GM12878 (cell line): ENCODE measurements around the gene DCLK2. TPM values are rescaled to one million over a fixed set of nuclear protein-coding genes. Genes with fewer than 3 reads are reported as not detected.

ENCODE experiments used
- ATAC-seq: fragments of 200-7000 bp; cut with Tn5 transposase; 3 replicates; pipeline ENCODE4 v1.9.1; 2020; ENCODE audit warnings: mild to moderate bottlenecking, moderate library complexity
- BruUV-seq: library from RNA; stranded (reverse); fragments of 400-500 nt; replicated peaks from 2 replicates; lab custom pipeline; 2021; lab: Mats Ljungman, UMichigan
- CTCF ChIA-PET: fragments of 300-600 bp; sonication (Branson Sonifier 250); formaldehyde crosslinking; extraction: SDS; loops from one replicate; lab custom pipeline; 2021; ENCODE audit warnings: inconsistent platforms; lab: Yijun Ruan, JAX
- POLR2A ChIA-PET: fragments of 350-600 bp; formaldehyde crosslinking; extraction: SDS; loops from one replicate; lab custom pipeline; 2021; ENCODE audit warnings: inconsistent platforms; lab: Charles Lee
- RAD21 ChIA-PET: fragments of 300-600 bp; sonication (Branson Sonifier 250); formaldehyde crosslinking; loops from one replicate; lab custom pipeline; 2023; ENCODE audit warnings: antibody characterized with exemption; ENCODE audit not compliant: unreplicated experiment; lab: Charles Lee
- SMC1A ChIA-PET: fragments of 300-600 bp; sonication (Branson Sonifier 250); formaldehyde crosslinking; loops from one replicate; lab custom pipeline; 2023; ENCODE audit not compliant: unreplicated experiment, uncharacterized antibody; lab: Charles Lee
- DNase-seq: peaks from one replicate; pipeline ENCODE4 v3.0.0-alpha.2; 2011; ENCODE audit warnings: low read depth, low spot score
- FAIRE-seq: peaks from 3 replicates; lab custom pipeline; 2011; peaks lifted over from hg19 to GRCh38; lab: Jason Lieb, UNC
- H2AFZ ChIP-seq: 2 replicates; pipeline ENCODE4 v1.6.0; 2011; ENCODE audit warnings: low read depth, low read length, control low read depth; ENCODE audit not compliant: control insufficient read depth
- H3K27ac ChIP-seq: 2 replicates; pipeline ENCODE4 v1.5.1; 2011; ENCODE audit warnings: control low read depth; ENCODE audit not compliant: control insufficient read depth, insufficient read depth
- H3K27me3 ChIP-seq, 2 experiments: replicated peaks in 1 of 2; 2 replicates each; pipeline versions ENCODE4 v1.6.0 to v1.6.1; 2011; ENCODE audit warnings: low read length in 1 of 2; ENCODE audit not compliant: control insufficient read depth in 2 of 2, insufficient read depth in 2 of 2
- H3K36me3 ChIP-seq, 2 experiments: 2 replicates each; pipeline ENCODE4 v1.5.1; 2011; ENCODE audit warnings: low read length in 1 of 2; ENCODE audit not compliant: control insufficient read depth in 2 of 2, insufficient read depth in 2 of 2
- H3K4me1 ChIP-seq: 2 replicates; pipeline ENCODE4 v1.6.1; 2011; ENCODE audit warnings: mild to moderate bottlenecking, low read length, moderate library complexity, mixed read lengths; ENCODE audit not compliant: control insufficient read depth, insufficient read depth
- H3K4me2 ChIP-seq: 2 replicates; pipeline ENCODE4 v1.6.0; 2011; ENCODE audit warnings: control low read depth; ENCODE audit not compliant: control insufficient read depth, insufficient read depth
- H3K4me3 ChIP-seq: fragments of 200-600 bp; sonication (generic); 2 replicates; pipeline ENCODE4 v1.5.1; 2016
- H3K79me2 ChIP-seq: 2 replicates; pipeline ENCODE4 v1.6.0; 2011; ENCODE audit warnings: low read length; ENCODE audit not compliant: control insufficient read depth, insufficient read depth
- H3K9ac ChIP-seq: 2 replicates; pipeline ENCODE4 v1.8.0; 2011; ENCODE audit warnings: low read length, control low read depth, mixed read lengths; ENCODE audit not compliant: control insufficient read depth, insufficient read depth
- H3K9me3 ChIP-seq: replicated peaks from 3 replicates; pipeline ENCODE4 v1.5.1; 2011; ENCODE audit warnings: mild to moderate bottlenecking, low read length; ENCODE audit not compliant: control insufficient read depth, insufficient read depth
- H4K20me1 ChIP-seq: 2 replicates; pipeline ENCODE4 v1.6.0; 2011; ENCODE audit not compliant: control insufficient read depth, insufficient read depth
- BCLAF1 ChIP-seq: fragments of 450-650 bp; IDR thresholded peaks from 2 replicates; pipeline ENCODE4 v1.6.1; 2017; ENCODE audit warnings: antibody characterized with exemption, mild to moderate bottlenecking, moderate library complexity
- CHD4 ChIP-seq: fragments of 200-600 bp; sonication (generic); IDR thresholded peaks from 2 replicates; pipeline ENCODE4 v1.6.1; 2016; ENCODE audit warnings: mild to moderate bottlenecking
- DPF2 ChIP-seq: fragments of 450-650 bp; IDR thresholded peaks from 2 replicates; pipeline ENCODE4 v1.6.1; 2017; ENCODE audit warnings: mild to moderate bottlenecking
- E4F1 ChIP-seq: fragments of 450-650 bp; IDR thresholded peaks from 2 replicates; pipeline ENCODE4 v1.6.1; 2018; ENCODE audit warnings: borderline replicate concordance, mild to moderate bottlenecking; ENCODE audit not compliant: partially characterized antibody
- EZH2 ChIP-seq: IDR thresholded peaks from 2 replicates; pipeline ENCODE4 v1.6.1; 2012; ENCODE audit warnings: low read depth, mild to moderate bottlenecking, control low read depth, inconsistent platforms, low read length, borderline replicate concordance; ENCODE audit not compliant: control insufficient read depth
- MTA2 ChIP-seq: fragments of 450-650 bp; IDR thresholded peaks from 2 replicates; pipeline ENCODE4 v1.6.1; 2016; ENCODE audit warnings: low read depth, mild to moderate bottlenecking, moderate library complexity
- RCOR1 ChIP-seq: conservative IDR thresholded peaks from 2 replicates; pipeline ENCODE4 v1.6.1; 2012; ENCODE audit warnings: low read depth, low read length, improper control_type of control experiment
- RELA ChIP-seq: fragments of 450-650 bp; IDR thresholded peaks from 2 replicates; pipeline ENCODE4 v1.8.0; 2014; ENCODE audit warnings: borderline replicate concordance; ENCODE audit not compliant: partially characterized antibody
- SREBF2 ChIP-seq: IDR thresholded peaks from 2 replicates; pipeline ENCODE4 v1.6.1; 2012; ENCODE audit warnings: mild to moderate bottlenecking, low read length
- STAT1 ChIP-seq: fragments of 450-650 bp; conservative IDR thresholded peaks from 2 replicates; pipeline ENCODE4 v1.6.1; 2014; ENCODE audit warnings: antibody characterized with exemption, mild to moderate bottlenecking
- SUZ12 ChIP-seq: fragments of 200-600 bp; sonication (generic); IDR thresholded peaks from one replicate; pipeline ENCODE4 v1.6.1; 2018; ENCODE audit warnings: antibody characterized with exemption, mild to moderate bottlenecking; ENCODE audit not compliant: unreplicated experiment
- WGBS: methylation state at CpG from one replicate; pipeline ENCODE4 v1.1.6; 2016; ENCODE audit warnings: low lambda C conversion rate; ENCODE audit not compliant: insufficient replicate concordance, insufficient coverage; ENCODE audit errors: missing lambda C conversion rate; 5-methylcytosine and 5-hydroxymethylcytosine counted together
- in situ Hi-C: fragments of 300-500 bp; cut with MboI; formaldehyde crosslinking; loops from 9 replicates; pipeline ENCODE4 v1.14.3; 2018; ENCODE audit warnings: mixed read lengths
- intact Hi-C: fragments of 100-400 bp; cut with micrococcal nuclease; formaldehyde crosslinking; loops from one replicate; pipeline ENCODE4 v1.14.2; 2022; ENCODE audit not compliant: unreplicated experiment
- polyA plus RNA-seq, 11 experiments: library from polyadenylated mRNA; depleted of rRNA in 4 of 11; unstranded in 6 of 11; stranded (reverse) in 5 of 11; fragments of >200 nt; fragmentation: Nextera tagmentation in 4 of 11; fragmentation: Illumina TruSeq in 1 of 11; extraction: Ambion mirVana in 4 of 11; extraction: Trizol in 1 of 11; gene quantifications; 1 replicate in 1 of 11; 2 replicates in 10 of 11; pipeline versions ENCODE4 v1.2.1 to v1.2.3, GENCODE V29; 2011 to 2016; ENCODE audit warnings: inconsistent platforms in 2 of 11, missing spikeins in 2 of 11, low read depth in 1 of 11
- total RNA-seq, 4 experiments: library from RNA; depleted of rRNA in 3 of 4; stranded (reverse); fragments of >200 nt in 3 of 4; fragmentation: Illumina TruSeq in 1 of 4; extraction: Trizol in 1 of 4; gene quantifications; 2 replicates each; pipeline versions ENCODE4 v1.2.1 to v1.2.3, GENCODE V29; 2013 to 2021

Gene DCLK2
- total and polyA plus RNA-seq, 10 of the 15 experiments (the other 5 are each of a cell fraction or from before 2014, with no cell fraction given): not detected

- ChIA-PET RAD21 (no interaction called here), POLR2A (no interaction called here), SMC1A (interaction anchor here (0.6 to 0.7 kb wide), 2 partner anchors 22 to 42 kb away, joined by 3 to 4 read pairs; no protein-coding TSS in a partner anchor), CTCF (interaction anchor here (0.6 to 1.6 kb wide), 4 partner anchors 22 to 176 kb away, joined by 3 to 6 read pairs (median 4); no protein-coding TSS in a partner anchor)
- Histone ChIP-seq H3K4me2 (no peak overlapping the region), H3K27ac (no peak overlapping the region), H4K20me1 (no peaks in the 10 kb centered on the region), H3K4me3 (no peak overlapping the region), H3K9ac (no peak overlapping the region), H3K36me3 (no peaks in the 10 kb centered on the region), H3K27me3 (no peaks in the 10 kb centered on the region; a peak in 1 of 4 replicates), H3K9me3 (no peaks in the 10 kb centered on the region; the same call in 2 of the 3 replicates), H3K4me1 (no peaks in the 10 kb centered on the region), H3K79me2 (no peaks in the 10 kb centered on the region), H2AFZ (no peak overlapping the region)
- intact Hi-C loops: no loop called here
- TF ChIP-seq STAT1 (no peak), DPF2 (no peak), E4F1 (no peak), BCLAF1 (no peak), MTA2 (no peak), SUZ12 (no peak), EZH2 (no peak), CHD4 (no peak), RCOR1 (no peak), SREBF2 (no peak), RELA (no peak)
- FAIRE-seq: no peak
- 6% methylated on average over 4 of the region's 4 CpGs for WGBS
- no TSS peak for BruUV-seq
- no peak for ATAC-seq
- in situ Hi-C loops: no loop called here
- DNase-seq: no peak
Observed at GRCh38 chr4:150033081-150033480, 45.2 kb upstream of the DCLK2 start.
